IMR-90 (cell line): ENCODE data around the gene MRTO4. TPM values are rescaled to one million over a fixed set of nuclear protein-coding genes. Genes with fewer than 3 reads are reported as not detected.
"Not testable (repeated sequence)": the region's sequence is repeated elsewhere in the genome, so short reads cannot be mapped to it uniquely, and the experiment has no call there.

Experiments
- ATAC-seq: fragments of 200-7000 bp; cut with Tn5 transposase; 2 replicates; pipeline ENCODE4 v1.9.1; 2020; ENCODE audit warnings: low read depth, mild to moderate bottlenecking, moderate library complexity
- BruUV-seq: library from RNA; stranded (reverse); fragments of 400-500 nt; replicated peaks from 2 replicates; lab custom pipeline; 2021; lab: Mats Ljungman, UMichigan
- CTCF ChIA-PET: fragments of 300-600 bp; formaldehyde crosslinking; extraction: SDS; loops from one replicate; lab custom pipeline; 2021; ENCODE audit warnings: antibody characterized with exemption; lab: Yijun Ruan, JAX
- POLR2A ChIA-PET: fragments of 300-600 bp; sonication (Branson Sonifier 250); formaldehyde crosslinking; loops from one replicate; lab custom pipeline; 2022; ENCODE audit warnings: antibody characterized with exemption; ENCODE audit not compliant: unreplicated experiment; lab: Charles Lee
- DNase-seq: peaks from one replicate; pipeline ENCODE4 v3.0.0; 2013
- H2AFZ ChIP-seq: replicated peaks from 2 replicates; pipeline ENCODE3; 2013; ENCODE audit warnings: low read length, mild to moderate bottlenecking; ENCODE audit not compliant: poor library complexity
- H2AK5ac ChIP-seq: 2 replicates; pipeline ENCODE4 v1.6.1; 2013; ENCODE audit warnings: low read depth, low read length, inconsistent platforms
- H2AK9ac ChIP-seq: replicated peaks from 2 replicates; pipeline ENCODE3; 2013; ENCODE audit warnings: mild to moderate bottlenecking, low read depth, low read length, moderate library complexity; ENCODE audit not compliant: poor library complexity
- H2BK120ac ChIP-seq: 2 replicates; pipeline ENCODE4 v1.6.1; 2013; ENCODE audit warnings: low read depth, low read length, inconsistent platforms
- H2BK15ac ChIP-seq: 3 replicates; pipeline ENCODE4 v1.6.1; 2013; ENCODE audit warnings: low read depth, low read length, inconsistent platforms
- H2BK20ac ChIP-seq: 2 replicates; pipeline ENCODE4 v1.6.1; 2013; ENCODE audit warnings: low read depth, mild to moderate bottlenecking, inconsistent platforms, low read length, moderate library complexity
- H2BK5ac ChIP-seq: 2 replicates; pipeline ENCODE4 v1.6.1; 2013; ENCODE audit warnings: mild to moderate bottlenecking, low read depth, low read length, inconsistent platforms; ENCODE audit not compliant: poor library complexity, severe bottlenecking
- H3K14ac ChIP-seq: replicated peaks from 2 replicates; pipeline ENCODE4 v1.6.1; 2013; ENCODE audit warnings: low read depth, low read length, inconsistent platforms
- H3K18ac ChIP-seq: 2 replicates; pipeline ENCODE4 v1.6.1; 2013; ENCODE audit warnings: low read depth, low read length, control low read depth
- H3K23ac ChIP-seq: 2 replicates; pipeline ENCODE4 v1.6.1; 2013; ENCODE audit warnings: low read depth, low read length, inconsistent platforms
- H3K27ac ChIP-seq: 2 replicates; pipeline ENCODE4 v1.5.1; 2013; ENCODE audit warnings: mild to moderate bottlenecking, control low read depth, low read length; ENCODE audit not compliant: insufficient read depth
- H3K27me3 ChIP-seq: 2 replicates; pipeline ENCODE4 v1.6.1; 2013; ENCODE audit warnings: low read length; ENCODE audit not compliant: control insufficient read depth, insufficient read depth
- H3K36me3 ChIP-seq: 2 replicates; pipeline ENCODE4 v1.6.1; 2013; ENCODE audit warnings: low read length, mixed read lengths; ENCODE audit not compliant: control insufficient read depth, insufficient read depth
- H3K4ac ChIP-seq: 2 replicates; pipeline ENCODE4 v1.6.1; 2013; ENCODE audit warnings: low read depth, low read length, inconsistent platforms
- H3K4me1 ChIP-seq: 2 replicates; pipeline ENCODE4 v1.6.1; 2013; ENCODE audit warnings: low read length, mixed read lengths; ENCODE audit not compliant: control insufficient read depth, insufficient read depth
- H3K4me2 ChIP-seq: 2 replicates; pipeline ENCODE4 v1.6.1; 2013; ENCODE audit warnings: low read depth, mild to moderate bottlenecking, control low read depth, low read length, moderate library complexity
- H3K4me3 ChIP-seq: 2 replicates; pipeline ENCODE4 v1.5.1; 2013; ENCODE audit warnings: low read depth, mild to moderate bottlenecking, control low read depth, low read length, moderate library complexity; ENCODE audit not compliant: insufficient read depth
- H3K56ac ChIP-seq: 2 replicates; pipeline ENCODE4 v1.6.1; 2013; ENCODE audit warnings: low read length, inconsistent platforms; ENCODE audit not compliant: insufficient read depth; ENCODE audit errors: extremely low read depth
- H3K79me1 ChIP-seq, 2 experiments: 2 replicates each; pipeline ENCODE4 v1.6.1; 2013; ENCODE audit warnings: low read length in 2 of 2, inconsistent platforms in 1 of 2, low read depth in 1 of 2
- H3K9ac ChIP-seq: 2 replicates; pipeline ENCODE4 v1.6.1; 2013; ENCODE audit warnings: low read depth, low read length, control low read depth
- H3K9me1 ChIP-seq: 2 replicates; pipeline ENCODE4 v1.6.1; 2013; ENCODE audit warnings: low read length, inconsistent platforms; ENCODE audit not compliant: insufficient read depth
- H3K9me3 ChIP-seq: 2 replicates; pipeline ENCODE4 v1.6.1; 2013; ENCODE audit warnings: low read length; ENCODE audit not compliant: control insufficient read depth, insufficient read depth
- H4K20me1 ChIP-seq: 2 replicates; pipeline ENCODE4 v1.6.1; 2013; ENCODE audit warnings: low read length, inconsistent platforms; ENCODE audit not compliant: insufficient read depth
- H4K5ac ChIP-seq: 2 replicates; pipeline ENCODE4 v1.6.1; 2013; ENCODE audit warnings: mild to moderate bottlenecking, low read depth, low read length, control low read depth
- H4K8ac ChIP-seq, 2 experiments: 2 replicates each; pipeline ENCODE4 v1.6.1; 2013; ENCODE audit warnings: low read depth in 2 of 2, low read length in 2 of 2, control low read depth in 1 of 2, inconsistent platforms in 1 of 2
- H4K91ac ChIP-seq: 2 replicates; pipeline ENCODE4 v1.6.1; 2013; ENCODE audit warnings: low read depth, low read length, inconsistent platforms; ENCODE audit not compliant: insufficient read depth
- BHLHE40 ChIP-seq: fragments of 150-350 bp; IDR thresholded peaks from 2 replicates; pipeline ENCODE4 v1.6.1; 2016; ENCODE audit warnings: mild to moderate bottlenecking, low read depth, low read length
- ELK1 ChIP-seq: fragments of 150-350 bp; IDR thresholded peaks from 2 replicates; pipeline ENCODE4 v1.6.1; 2016; ENCODE audit warnings: low read depth, mild to moderate bottlenecking, low read length, moderate library complexity, borderline replicate concordance
- NFE2L2 ChIP-seq: fragments of 150-350 bp; IDR thresholded peaks from 2 replicates; pipeline ENCODE4 v1.6.1; 2016; ENCODE audit warnings: low read depth, mild to moderate bottlenecking, low read length
- RFX5 ChIP-seq: IDR thresholded peaks from 2 replicates; pipeline ENCODE4 v1.8.0; 2012; ENCODE audit warnings: low read depth, mild to moderate bottlenecking, low read length, moderate library complexity
- WGBS, 2 experiments: methylation state at CpG; one replicate each; pipeline versions ENCODE4 v1.1.5 to v1.1.7; 2013; ENCODE audit warnings: missing lambda C conversion rate in 2 of 2; ENCODE audit not compliant: insufficient read length in 1 of 2; ENCODE audit errors: extremely low coverage in 2 of 2; 5-methylcytosine and 5-hydroxymethylcytosine counted together
- dilution Hi-C: fragments of 300-500 bp; cut with HindIII; formaldehyde crosslinking; loops from one replicate; pipeline ENCODE4 v1.14.3; 2018; ENCODE audit warnings: low sequenced_read_pairs; ENCODE audit not compliant: unreplicated experiment
- in situ Hi-C: fragments of 300-500 bp; cut with MboI; formaldehyde crosslinking; loops from 3 replicates; pipeline ENCODE4 v1.14.3; 2019; ENCODE audit warnings: low sequenced_read_pairs, inconsistent platforms, mixed read lengths
- intact Hi-C: fragments of 100-400 bp; cut with micrococcal nuclease; formaldehyde crosslinking; loops from 2 replicates; pipeline ENCODE4 v1.10.0; 2022
- polyA plus RNA-seq, 3 experiments: library from polyadenylated mRNA; depleted of rRNA; stranded (reverse); fragments of >200 nt; gene quantifications; 2 replicates each; pipeline ENCODE4 v1.2.3, GENCODE V29; 2012; ENCODE audit warnings: low replicate concordance in 1 of 3
- total RNA-seq: library from RNA; depleted of rRNA; stranded (reverse); fragments of >200 nt; gene quantifications from 2 replicates; pipeline ENCODE4 v1.2.3, GENCODE V29; 2012

MRTO4 gene
- total and polyA plus RNA-seq, 2 of the 4 experiments (the other 2 are of a cell fraction): 48.0 to 58.1 TPM

GRCh38 chr1:19287436-19288185 is 36.0 kb downstream of the MRTO4 start:
- H3K4me1 ChIP-seq: peaks cover 6% of the 10 kb centered on the region
- no peaks in the 10 kb centered on the region for H3K9me3 ChIP-seq
- no peak overlapping the region for H3K9ac ChIP-seq
- no peak overlapping the region for H4K91ac ChIP-seq
- no peak overlapping the region for H2BK5ac ChIP-seq
- ChIA-PET CTCF (no interaction called here), POLR2A (no interaction called here)
- no peak for ATAC-seq
- no peak overlapping the region for H3K4ac ChIP-seq
- whole genome bisulfite sequencing, 2 experiments: 96% methylated on average over 5 of the region's 13 CpGs; no CpG with 5 or more reads in 1 of the 2 experiments
- H3K27ac ChIP-seq: no peak overlapping the region
- no peak overlapping the region for H3K14ac ChIP-seq
- H3K18ac ChIP-seq: no peak overlapping the region
- no peak overlapping the region for H2BK15ac ChIP-seq
- H4K5ac ChIP-seq: no peak overlapping the region
- no peak overlapping the region for H3K56ac ChIP-seq
- H4K8ac ChIP-seq: no peak overlapping the region
- H2BK20ac ChIP-seq: no peak overlapping the region
- H3K4me2 ChIP-seq: no peak overlapping the region
- TF ChIP-seq NFE2L2: no peak
- no peak for TF ChIP-seq ELK1
- TF ChIP-seq BHLHE40: no peak
- no peak for TF ChIP-seq RFX5
- no peak overlapping the region for H2BK120ac ChIP-seq
- in situ Hi-C loops (no loop called here), dilution Hi-C loops (no loop called here), intact Hi-C loops (no loop called here)
- no TSS peak for BruUV-seq
- no peaks in the 10 kb centered on the region for H4K20me1 ChIP-seq
- H3K79me1 ChIP-seq: no peaks in the 10 kb centered on the region; a peak in 1 of 4 replicates
- H3K4me3 ChIP-seq: no peak overlapping the region
- no peaks in the 10 kb centered on the region for H3K9me1 ChIP-seq
- no peak overlapping the region for H2AK5ac ChIP-seq
- H2AK9ac ChIP-seq: no peak overlapping the region
- H2AFZ ChIP-seq: no peak overlapping the region
- H3K27me3 ChIP-seq: no peaks in the 10 kb centered on the region
- H3K23ac ChIP-seq: no peak overlapping the region
- no peak for DNase-seq
- peaks cover 3% of the 10 kb centered on the region for H3K36me3 ChIP-seq

- H4K91ac ChIP-seq, H3K36me3 ChIP-seq, POLR2A ChIA-PET, CTCF ChIA-PET, H3K9ac ChIP-seq, H2BK5ac ChIP-seq, H3K27ac ChIP-seq, H2BK15ac ChIP-seq, H3K4ac ChIP-seq, DNase-seq, H3K56ac ChIP-seq, BruUV-seq, H3K9me3 ChIP-seq, H3K79me1 ChIP-seq, H3K14ac ChIP-seq, in situ Hi-C loops, H3K4me1 ChIP-seq, dilution Hi-C loops, H3K9me1 ChIP-seq, H4K8ac ChIP-seq, H3K27me3 ChIP-seq, H4K20me1 ChIP-seq, H2BK20ac ChIP-seq, H3K18ac ChIP-seq, H2AK5ac ChIP-seq, intact Hi-C loops, H4K5ac ChIP-seq, H2BK120ac ChIP-seq: not testable (repeated sequence)
- ATAC-seq: peak; percentile 82
- 58% methylated on average over 16 of the region's 82 CpGs; no CpG with 5 or more reads in 1 of the 2 experiments for WGBS, 2 experiments
- Histone ChIP-seq H2AFZ (peak within 1 kb of the TSS; percentile 87), H3K4me2 (peak within 1 kb of the TSS; percentile 89), H2AK9ac (peak within 1 kb of the TSS; percentile 65), H3K23ac (peak within 1 kb of the TSS; percentile 6; the same call in 1 of the 2 replicates), H3K4me3 (peak within 1 kb of the TSS; percentile 19; the same call in 1 of the 2 replicates)
These were observed 37.0 kb downstream of the MRTO4 start, which contains the start of gene AKR7A3 for GRCh38 chr1:19288324-19289241. TSS of gene AKR7A3 (minus strand) at chr1:19288770. CDS start at chr1:19288709, 61 bp downstream.
